HepG2 (cell line): ENCODE results near the gene ETHE1. TPM values are rescaled to one million over a fixed set of nuclear protein-coding genes. Genes with fewer than 3 reads are reported as not detected.
A peak's percentile ranks its signal among the peaks of the same experiment; 100 is the strongest.

Source experiments
- AHR ChIP-seq: IDR thresholded peaks from 2 replicates; pipeline ENCODE4 v1.6.1; 2018; ENCODE audit warnings: missing genetic modification reagents, missing compliant biosample characterization
- CTCF ChIP-seq: sonication (generic); formaldehyde crosslinking; IDR thresholded peaks from 2 replicates; pipeline ENCODE4 v1.5.0; 2020; ENCODE audit warnings: mild to moderate bottlenecking, missing genetic modification reagents, moderate library complexity
- MEIS1 ChIP-seq: sonication (generic); formaldehyde crosslinking; IDR thresholded peaks from 2 replicates; pipeline ENCODE4 v1.9.0; 2021; ENCODE audit warnings: mild to moderate bottlenecking, missing genetic modification reagents, moderate library complexity, borderline replicate concordance
- PITX1 ChIP-seq: sonication (generic); formaldehyde crosslinking; IDR thresholded peaks from 2 replicates; pipeline ENCODE4 v1.5.1; 2020; ENCODE audit warnings: mild to moderate bottlenecking, missing genetic modification reagents
- REL ChIP-seq: sonication (generic); formaldehyde crosslinking; conservative IDR thresholded peaks from 2 replicates; pipeline ENCODE4 v1.8.0; 2022; ENCODE audit warnings: mild to moderate bottlenecking, missing genetic modification reagents, moderate library complexity
- REPIN1 ChIP-seq: sonication (generic); formaldehyde crosslinking; IDR thresholded peaks from 2 replicates; pipeline ENCODE4 v1.8.0; 2022; ENCODE audit warnings: missing genetic modification reagents, low read depth, mild to moderate bottlenecking, borderline replicate concordance
- SALL2 ChIP-seq: sonication (generic); formaldehyde crosslinking; IDR thresholded peaks from 2 replicates; pipeline ENCODE4 v1.8.1; 2023; ENCODE audit warnings: mild to moderate bottlenecking, missing genetic modification reagents, inconsistent platforms
- SNAPC2 ChIP-seq: sonication (generic); formaldehyde crosslinking; IDR thresholded peaks from 2 replicates; pipeline ENCODE4 v1.8.1; 2022; ENCODE audit warnings: mild to moderate bottlenecking, missing genetic modification reagents
- XRCC5 ChIP-seq: fragments of 200-400 bp; formaldehyde crosslinking; optimal IDR thresholded peaks from 2 replicates; pipeline ENCODE3; 2017; ENCODE audit warnings: mild to moderate bottlenecking, low read length
- ZHX2 ChIP-seq, 2 experiments: sonication (generic) in 1 of 2; formaldehyde crosslinking in 1 of 2; IDR thresholded peaks; 2 replicates each; pipeline versions ENCODE4 v1.6.1 to v1.9.0; 2014 to 2022; ENCODE audit warnings: antibody characterized with exemption in 1 of 2, borderline replicate concordance in 1 of 2, inconsistent platforms in 1 of 2, low read depth in 1 of 2, missing genetic modification reagents in 1 of 2
- ZNF34 ChIP-seq: sonication (generic); formaldehyde crosslinking; IDR thresholded peaks from 2 replicates; pipeline ENCODE4 v1.4.0; 2020; ENCODE audit warnings: mild to moderate bottlenecking, missing genetic modification reagents, borderline replicate concordance
- ZNF546 ChIP-seq: sonication (generic); formaldehyde crosslinking; conservative IDR thresholded peaks from 2 replicates; pipeline ENCODE4 v1.8.1; 2023; ENCODE audit warnings: mild to moderate bottlenecking, missing genetic modification reagents
- ZNF687 ChIP-seq: sonication (generic); formaldehyde crosslinking; IDR thresholded peaks from 2 replicates; pipeline ENCODE4 v1.5.1; 2020; ENCODE audit warnings: mild to moderate bottlenecking, missing genetic modification reagents, moderate library complexity
- ZNF781 ChIP-seq: sonication (generic); formaldehyde crosslinking; IDR thresholded peaks from 2 replicates; pipeline ENCODE4 v1.5.1; 2020; ENCODE audit warnings: borderline replicate concordance, mild to moderate bottlenecking, missing genetic modification reagents; ENCODE audit errors: not compliant biosample characterization
- polyA plus RNA-seq, 8 experiments: library from polyadenylated mRNA; depleted of rRNA in 3 of 8; stranded (reverse) in 7 of 8; unstranded in 1 of 8; fragments of >200 nt; fragmentation: Illumina TruSeq in 4 of 8; extraction: Trizol in 4 of 8; gene quantifications; 2 replicates each; pipeline versions ENCODE4 v1.2.1 to v1.2.3, GENCODE V29; 2011 to 2016; ENCODE audit warnings: low read depth in 4 of 8, missing spikeins in 1 of 8, mixed read lengths in 1 of 8; ENCODE audit not compliant: insufficient read depth in 1 of 8
- total RNA-seq, 5 experiments: library from RNA; depleted of rRNA; stranded (reverse); fragments of >200 nt; fragmentation: Illumina TruSeq; extraction: Trizol; gene quantifications; 2 replicates each; pipeline ENCODE4 v1.2.3, GENCODE V29; 2016; ENCODE audit warnings: low read depth in 1 of 5

Gene ETHE1
- total and polyA plus RNA-seq, 2 of the 13 experiments (the other 11 are each of a cell fraction or from before 2014, with no cell fraction given): 32.5 to 58.4 TPM

- no peak for TF ChIP-seq ZNF781 (CRISPR knock-in tag)
- 0 out of 2 replicates have a peak, but pooled peaks have one; percentile 8 for TF ChIP-seq AHR (CRISPR knock-in tag)
- 0 out of 2 replicates have a peak, but pooled peaks have one; percentile 25 for TF ChIP-seq MEIS1 (CRISPR knock-in tag)
- TF ChIP-seq SNAPC2 (CRISPR knock-in tag): no peak
- TF ChIP-seq CTCF (CRISPR knock-in tag): 0 out of 2 replicates have a peak, but pooled peaks have one; percentile 9
- peak; percentile 12 for TF ChIP-seq XRCC5
- TF ChIP-seq ZHX2 (IDR thresholded peaks at IDR 0.05; ENCODE audit: low read depth): no peak
- TF ChIP-seq ZHX2 (CRISPR knock-in tag; IDR thresholded peaks at IDR 0.05; ENCODE audit: borderline replicate concordance): 0 out of 2 replicates have a peak, but pooled peaks have one; percentile 48
- 0 out of 2 replicates have a peak, but pooled peaks have one; percentile 7 for TF ChIP-seq ZNF687 (CRISPR knock-in tag)
- 0 out of 2 replicates have a peak, but pooled peaks have one; percentile 39 for TF ChIP-seq ZNF34
- no peak for TF ChIP-seq SALL2 (CRISPR knock-in tag)
- TF ChIP-seq REL (CRISPR knock-in tag): peak; percentile 8; the same call in 1 of the 2 replicates
- 0 out of 2 replicates have a peak, but pooled peaks have one; percentile 4 for TF ChIP-seq PITX1
- TF ChIP-seq ZNF546 (CRISPR knock-in tag): 0 out of 2 replicates have a peak, but pooled peaks have one; percentile 8
- peak; percentile 44; the same call in 1 of the 2 replicates for TF ChIP-seq REPIN1 (CRISPR knock-in tag)
Observed at GRCh38 chr19:43525836-43526771, 897 bp downstream of the ETHE1 start (continued).
